Vagina (tissue), 2 donors: ENCODE data around the gene F5. TPM values are rescaled to one million over a fixed set of nuclear protein-coding genes. Genes with fewer than 3 reads are reported as not detected.
A peak's percentile ranks its signal among the peaks of the same experiment; 100 is the strongest.

Experiments
- DNase-seq, 2 donors: peaks; one replicate each; pipeline ENCODE4 v3.0.0-alpha.2; 2017; ENCODE audit errors: extremely low spot score in 2 of 2
- H3K27ac ChIP-seq: fragments of 200-600 bp; sonication (generic); one replicate; pipeline ENCODE4 v1.5.1; 2019
- H3K27me3 ChIP-seq: fragments of 200-600 bp; sonication (generic); one replicate; pipeline ENCODE4 v1.5.1; 2019
- H3K36me3 ChIP-seq, 2 donors: fragments of 200-600 bp; sonication (generic); one replicate each; pipeline ENCODE4 v1.5.1; 2017 to 2019
- H3K4me1 ChIP-seq: fragments of 200-600 bp; sonication (generic); one replicate; pipeline ENCODE4 v1.5.1; 2019
- H3K4me3 ChIP-seq, 2 donors: fragments of 200-600 bp; sonication (generic); 1 replicate in 1 of 2; 2 replicates in 1 of 2; pipeline ENCODE4 v1.5.1; 2016 to 2019
- H3K9me3 ChIP-seq: fragments of 200-600 bp; sonication (generic); one replicate; pipeline ENCODE4 v1.5.1; 2019
- POLR2A ChIP-seq, 2 donors: fragments of 450-650 bp; IDR thresholded peaks; one replicate each; pipeline ENCODE4 v1.6.1; 2017; ENCODE audit warnings: antibody characterized with exemption in 2 of 2, mild to moderate bottlenecking in 2 of 2, moderate library complexity in 2 of 2
- POLR2AphosphoS5 ChIP-seq, 2 donors: sonication (generic); formaldehyde crosslinking; IDR thresholded peaks; one replicate each; pipeline ENCODE4 v1.9.0; 2017; ENCODE audit warnings: antibody characterized with exemption in 2 of 2, mild to moderate bottlenecking in 2 of 2, low read depth in 1 of 2; ENCODE audit not compliant: insufficient read depth in 1 of 2
- intact Hi-C: fragments of 100-400 bp; cut with DNase I; formaldehyde crosslinking; loops from one replicate; pipeline ENCODE4 v1.15.1; 2023
- total RNA-seq: library from RNA; depleted of rRNA; stranded (reverse); fragments of >200 nt; gene quantifications from one replicate; pipeline ENCODE4 v1.2.3, GENCODE V29; 2016
- TF ChIP-seq, protein P1 (sequence below), 3 experiments: fragments of 450-650 bp in 2 of 3; fragments of 200-600 bp in 1 of 3; sonication (generic) in 1 of 3; IDR thresholded peaks; one replicate each; pipeline ENCODE4 v1.5.1; 2017 to 2019; ENCODE audit warnings: antibody characterized with exemption in 3 of 3, mild to moderate bottlenecking in 2 of 3, moderate library complexity in 2 of 3

Gene F5
- total RNA-seq, 1 donor from 2014 or later, result 3.9 TPM

DNA sequence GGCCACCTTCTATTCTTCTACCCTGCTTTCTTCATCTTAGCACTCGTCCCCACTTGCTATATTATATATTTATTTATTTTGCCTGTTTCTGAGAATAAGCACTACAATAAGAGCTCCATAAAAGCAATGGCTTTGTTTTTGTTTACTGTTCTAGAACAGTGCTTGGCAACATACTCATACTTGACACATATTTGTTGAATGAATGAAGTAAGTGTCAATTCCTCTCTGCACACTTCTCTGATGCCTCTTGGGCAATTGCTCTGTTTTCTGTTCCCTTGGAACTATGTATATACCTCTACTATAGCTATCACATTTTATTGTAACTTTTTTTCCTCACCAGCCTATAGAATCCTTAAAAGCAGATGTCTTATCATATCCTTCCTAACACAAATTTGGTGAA is 93.0 kb downstream of the F5 start:
- intact Hi-C loops, result no loop called here
- Histone ChIP-seq H3K4me1 (no peaks in the 10 kb centered on the region), H3K36me3 (no peaks in the 10 kb centered on the region), H3K4me3 (no peak overlapping the region), H3K27ac (no peak overlapping the region), H3K27me3 (no peaks in the 10 kb centered on the region), H3K9me3 (no peaks in the 10 kb centered on the region)
- TF ChIP-seq POLR2AphosphoS5 (IDR thresholded peaks at IDR 0.05; ENCODE audit: insufficient read depth in 1 of 2, low read depth in 1 of 2), result no peak
- no peak for TF ChIP-seq POLR2A (IDR thresholded peaks at IDR 0.05)
- TF ChIP-seq, protein P1, sequence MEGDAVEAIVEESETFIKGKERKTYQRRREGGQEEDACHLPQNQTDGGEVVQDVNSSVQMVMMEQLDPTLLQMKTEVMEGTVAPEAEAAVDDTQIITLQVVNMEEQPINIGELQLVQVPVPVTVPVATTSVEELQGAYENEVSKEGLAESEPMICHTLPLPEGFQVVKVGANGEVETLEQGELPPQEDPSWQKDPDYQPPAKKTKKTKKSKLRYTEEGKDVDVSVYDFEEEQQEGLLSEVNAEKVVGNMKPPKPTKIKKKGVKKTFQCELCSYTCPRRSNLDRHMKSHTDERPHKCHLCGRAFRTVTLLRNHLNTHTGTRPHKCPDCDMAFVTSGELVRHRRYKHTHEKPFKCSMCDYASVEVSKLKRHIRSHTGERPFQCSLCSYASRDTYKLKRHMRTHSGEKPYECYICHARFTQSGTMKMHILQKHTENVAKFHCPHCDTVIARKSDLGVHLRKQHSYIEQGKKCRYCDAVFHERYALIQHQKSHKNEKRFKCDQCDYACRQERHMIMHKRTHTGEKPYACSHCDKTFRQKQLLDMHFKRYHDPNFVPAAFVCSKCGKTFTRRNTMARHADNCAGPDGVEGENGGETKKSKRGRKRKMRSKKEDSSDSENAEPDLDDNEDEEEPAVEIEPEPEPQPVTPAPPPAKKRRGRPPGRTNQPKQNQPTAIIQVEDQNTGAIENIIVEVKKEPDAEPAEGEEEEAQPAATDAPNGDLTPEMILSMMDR (IDR thresholded peaks at IDR 0.05), result no peak
- DNase-seq, result no peak

DNA sequence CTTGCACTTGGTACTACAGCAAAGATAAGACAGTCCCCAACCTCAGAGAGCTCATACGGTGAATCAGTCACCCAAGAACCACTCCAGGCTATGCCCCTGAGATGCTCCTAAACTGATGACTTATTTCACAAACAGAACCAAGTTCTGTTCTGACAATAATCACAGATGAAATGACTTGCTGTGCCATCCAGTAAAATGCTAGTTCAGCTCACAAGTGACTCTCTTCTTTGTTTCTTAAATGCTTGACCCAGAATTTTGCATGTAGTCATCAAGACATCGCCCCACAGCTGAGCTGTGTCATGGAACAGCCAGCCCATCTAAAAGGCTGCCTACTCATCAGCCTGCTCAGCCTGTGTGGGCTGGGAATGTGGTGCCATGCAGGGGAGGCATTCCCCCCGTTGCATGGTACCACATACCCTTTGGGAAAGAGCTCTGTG is 94.4 kb downstream of the F5 start:
- intact Hi-C loops, result no loop called here
- TF ChIP-seq POLR2AphosphoS5 (IDR thresholded peaks at IDR 0.05; ENCODE audit: insufficient read depth in 1 of 2, low read depth in 1 of 2) (no peak), POLR2A (IDR thresholded peaks at IDR 0.05) (no peak)
- TF ChIP-seq, protein P1 (IDR thresholded peaks at IDR 0.05), result no peak
- Histone ChIP-seq H3K4me1 (peaks cover 5% of the 10 kb centered on the region), H3K36me3 (no peaks in the 10 kb centered on the region), H3K27ac (no peak overlapping the region), H3K9me3 (no peaks in the 10 kb centered on the region), H3K4me3 (no peak overlapping the region), H3K27me3 (no peaks in the 10 kb centered on the region)
- DNase-seq, result no peak

DNA sequence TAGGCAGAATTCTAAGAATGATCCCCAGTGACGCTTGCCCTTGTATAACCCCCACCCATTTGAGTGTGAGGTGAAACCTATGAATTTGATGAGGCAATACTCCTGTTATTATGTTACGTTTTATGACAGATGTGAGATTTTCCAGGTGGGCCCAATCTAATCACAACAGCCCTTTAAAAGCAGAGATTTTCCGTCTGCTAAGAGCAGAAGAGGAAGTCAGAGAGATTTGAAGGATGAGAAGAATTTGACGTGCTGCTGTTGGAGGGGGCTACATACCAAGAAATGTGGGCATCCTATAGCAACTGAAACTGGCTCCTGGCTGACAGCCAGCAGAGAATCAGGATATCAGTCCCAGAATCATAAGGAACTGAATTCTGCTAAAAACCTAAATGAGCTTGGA is 98.1 kb downstream of the F5 start:
- TF ChIP-seq POLR2A (IDR thresholded peaks at IDR 0.05), result no peak
- no peak for TF ChIP-seq POLR2AphosphoS5 (IDR thresholded peaks at IDR 0.05; ENCODE audit: insufficient read depth in 1 of 2, low read depth in 1 of 2)
- TF ChIP-seq, protein P1 (IDR thresholded peaks at IDR 0.05), result no peak
- intact Hi-C loops, result no loop called here
- H3K27ac ChIP-seq, result no peak overlapping the region

DNA sequence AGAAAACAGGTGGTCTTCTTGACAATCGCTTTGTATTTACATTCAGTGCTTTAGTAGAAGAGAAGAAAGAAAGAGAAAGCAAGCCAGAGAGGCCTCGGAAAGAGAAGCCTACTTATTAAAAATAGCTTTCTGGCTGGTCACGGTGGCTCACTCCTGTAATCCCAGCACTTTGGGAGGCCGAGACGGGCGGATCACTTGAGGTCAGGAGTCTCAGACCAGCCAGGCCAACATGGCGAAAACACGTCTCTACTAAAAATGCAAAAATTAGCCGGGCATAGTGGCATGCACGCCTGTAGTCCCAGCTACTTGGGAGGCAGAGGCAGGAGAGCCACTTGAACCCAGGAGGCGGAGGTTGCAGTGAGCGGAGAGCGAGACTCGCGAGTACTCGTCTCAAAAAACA is 98.7 kb downstream of the F5 start:
- DNase-seq, result no peak
- Histone ChIP-seq H3K9me3 (no peaks in the 10 kb centered on the region), H3K36me3 (no peaks in the 10 kb centered on the region), H3K4me1 (peaks cover 26% of the 10 kb centered on the region), H3K27ac (peak overlapping the region; percentile 89), H3K4me3 (no peak overlapping the region), H3K27me3 (no peaks in the 10 kb centered on the region)
- intact Hi-C loops, result no loop called here
- TF ChIP-seq, protein P1 (IDR thresholded peaks at IDR 0.05), result no peak
- TF ChIP-seq POLR2AphosphoS5 (IDR thresholded peaks at IDR 0.05; ENCODE audit: insufficient read depth in 1 of 2, low read depth in 1 of 2), result no peak
- no peak for TF ChIP-seq POLR2A (IDR thresholded peaks at IDR 0.05)

More for the DNA sequence above, 98.1 kb downstream of the F5 start:
- Histone ChIP-seq H3K9me3 (no peaks in the 10 kb centered on the region), H3K4me3 (no peak overlapping the region), H3K4me1 (peaks cover 23% of the 10 kb centered on the region), H3K27me3 (no peaks in the 10 kb centered on the region), H3K36me3 (no peaks in the 10 kb centered on the region)
- no peak for DNase-seq

DNA sequence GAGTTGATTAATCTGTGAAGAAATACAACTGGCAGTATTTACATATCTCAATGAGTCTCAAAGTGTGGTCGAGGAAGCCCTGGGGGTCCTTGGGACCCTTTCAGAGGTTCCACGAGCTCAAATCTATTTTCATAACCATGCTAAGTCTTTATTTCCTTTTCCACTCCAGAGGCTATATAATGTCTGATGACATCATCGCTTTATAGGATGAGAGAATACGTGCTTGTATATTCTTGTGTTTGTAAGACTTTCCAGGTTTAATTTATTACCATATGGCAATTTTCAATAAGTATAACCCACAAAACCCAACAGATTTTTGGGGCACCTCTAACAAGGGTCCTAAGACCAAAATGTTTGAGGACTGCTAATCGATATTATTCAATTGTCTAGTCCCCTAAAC is 99.1 kb downstream of the F5 start:
- H3K27me3 ChIP-seq, result no peaks in the 10 kb centered on the region
- no peaks in the 10 kb centered on the region for H3K9me3 ChIP-seq
- peak overlapping the region; percentile 89 for H3K27ac ChIP-seq
- no peak for DNase-seq
- TF ChIP-seq POLR2A (IDR thresholded peaks at IDR 0.05), result no peak
- TF ChIP-seq, protein P1 (IDR thresholded peaks at IDR 0.05), result no peak
- TF ChIP-seq POLR2AphosphoS5 (IDR thresholded peaks at IDR 0.05; ENCODE audit: insufficient read depth in 1 of 2, low read depth in 1 of 2), result no peak
- intact Hi-C loops, result no loop called here
- H3K4me1 ChIP-seq, result peaks cover 26% of the 10 kb centered on the region
- H3K36me3 ChIP-seq, result no peaks in the 10 kb centered on the region
- H3K4me3 ChIP-seq, result peak overlapping the region in 1 of 2 donors; percentile 68
